ENCODE measurements around the gene SMG7.
A peak's percentile ranks its signal among the peaks of the same experiment; 100 is the strongest.

The SMG7 gene

DNA sequence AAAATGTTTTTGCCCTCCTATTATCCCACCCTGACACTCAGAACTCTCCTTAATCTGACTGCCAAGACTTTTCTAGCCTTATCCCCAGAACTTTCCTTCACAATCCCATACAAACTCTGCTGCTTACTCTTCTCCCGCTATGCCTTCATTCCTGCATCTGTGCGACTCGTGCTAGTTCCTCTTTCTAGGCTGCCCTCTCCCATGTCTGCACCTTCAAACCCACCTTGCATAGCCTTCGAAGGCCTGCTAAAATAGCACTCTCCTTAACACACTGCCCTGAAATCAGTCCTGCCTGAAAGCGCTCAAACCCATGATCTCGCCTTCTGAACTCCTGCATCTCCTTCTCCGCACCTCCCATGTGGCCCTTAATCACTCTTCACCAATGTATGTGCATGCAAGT lies 120.4 kb downstream of the SMG7 start:
- no peak for DNase-seq

DNA sequence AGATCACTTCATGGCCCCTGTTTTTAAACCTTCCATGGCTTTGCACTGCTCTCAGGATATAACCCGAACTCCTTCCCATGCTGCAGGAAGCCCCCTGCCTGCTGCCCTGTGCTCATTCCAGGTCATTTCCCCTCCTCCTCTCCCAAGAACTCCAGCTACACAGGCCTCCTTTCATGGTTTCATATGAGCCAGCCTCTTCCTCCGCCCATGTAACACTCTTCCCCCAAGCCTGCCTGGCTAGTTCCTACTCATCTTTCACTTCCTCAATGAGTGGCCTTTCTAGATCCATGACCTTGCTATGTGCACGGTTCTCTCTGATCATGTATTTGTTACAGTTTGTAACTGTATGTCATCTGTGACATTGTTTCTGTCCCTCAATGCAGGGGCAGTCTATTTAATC lies 121.1 kb downstream of the SMG7 start:
- DNase-seq: peak; percentile 89

- no peak for DNase-seq
Observed at GRCh38 chr1:183595537-183595936, 123.2 kb downstream of the SMG7 start.

- no peak for DNase-seq
Observed at GRCh38 chr1:183596500-183596899, 124.2 kb downstream of the SMG7 start.

DNA sequence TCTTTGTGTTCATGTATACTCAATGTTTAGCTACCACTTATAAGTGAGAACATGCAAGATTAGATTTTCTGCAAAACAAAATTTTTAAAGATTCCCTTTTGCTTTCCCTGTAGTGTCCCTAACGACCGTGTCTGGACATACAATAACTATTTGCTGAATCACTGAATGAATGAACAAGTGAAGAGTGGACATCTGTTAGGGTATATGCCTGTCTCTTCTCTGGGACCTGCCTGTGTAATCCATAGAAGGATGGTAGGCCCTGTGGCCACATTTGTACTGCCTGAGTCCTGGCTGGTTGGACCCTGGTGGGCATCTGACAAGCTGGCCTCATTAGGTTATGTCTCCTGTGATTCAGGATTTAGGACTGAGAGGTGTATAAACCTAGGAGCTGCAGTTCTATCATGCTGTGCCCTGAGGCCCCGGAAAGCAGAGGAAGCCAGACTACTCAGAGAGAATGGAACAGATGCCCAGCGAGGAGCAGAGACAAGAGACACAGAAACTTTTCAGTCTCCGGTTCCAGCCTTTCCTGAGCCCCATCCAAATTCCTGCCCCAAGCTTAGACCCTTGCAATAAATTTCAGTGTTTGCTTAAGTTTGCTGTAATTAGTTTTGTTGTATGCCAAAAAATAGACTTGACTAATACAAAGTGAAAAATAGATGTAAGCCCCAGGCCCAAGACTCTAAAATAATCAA lies 125.5 kb downstream of the SMG7 start:
- no peak for DNase-seq

- peak; percentile 84 for DNase-seq
Observed at GRCh38 chr1:183598386-183598785, 126.1 kb downstream of the SMG7 start.

GRCh38 chr1:183600136-183600535 lies 127.8 kb downstream of the SMG7 start:
- DNase-seq: peak; percentile 97

- peak; percentile 63 for DNase-seq
Observed at GRCh38 chr1:183600634-183601033, 128.3 kb downstream of the SMG7 start.

DNA sequence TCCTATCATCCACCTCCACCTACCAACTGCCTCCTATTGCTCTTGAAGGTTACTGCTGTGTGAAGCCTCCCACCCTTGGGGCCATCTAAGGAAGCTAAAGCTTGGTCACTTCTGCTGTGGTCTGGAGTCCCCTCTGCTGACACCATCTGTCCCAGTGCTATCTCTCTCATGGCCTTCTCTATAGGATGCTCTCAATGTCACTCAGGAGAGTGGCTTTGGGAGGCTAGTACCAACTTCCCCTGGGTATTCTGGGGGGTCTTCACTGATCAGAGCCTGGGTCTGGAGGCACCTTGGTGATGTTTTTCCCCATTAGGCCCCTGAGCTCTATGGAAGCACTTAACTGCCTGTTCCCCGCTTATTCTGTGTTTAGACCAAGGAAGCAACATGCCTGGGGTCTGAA lies 130.2 kb downstream of the SMG7 start:
- DNase-seq: no peak

Measured in inflammatory macrophage treated with lipopolysaccharide for 4 hours (primary cell).